ENCODE results near the gene CDC14A. TPM values are rescaled to one million over a fixed set of nuclear protein-coding genes. Genes with fewer than 3 reads are reported as not detected.
"Not testable (repeated sequence)": the region's sequence is repeated elsewhere in the genome, so short reads cannot be mapped to it uniquely, and the experiment has no call there.

CDC14A gene
- polyA plus RNA-seq, 1 of the 3 experiments (the other 2 are of a cell fraction), result 2.2 TPM

- no peaks in the 10 kb centered on the region for H3K4me1 ChIP-seq (ENCODE audit: control insufficient read depth in 1 of 2, insufficient read depth in 2 of 2, low read depth in 1 of 2, low read length in 1 of 2)
- no peak for TF ChIP-seq RAD21 (IDR thresholded peaks at IDR 0.05; ENCODE audit: low read length)
- no peak for TF ChIP-seq SIN3A (IDR thresholded peaks at IDR 0.05; ENCODE audit: borderline replicate concordance, low read depth, low read length)
- no peak for TF ChIP-seq GABPA (IDR thresholded peaks at IDR 0.05; ENCODE audit: low read depth)
- no peak for TF ChIP-seq CTCF (IDR thresholded peaks at IDR 0.05)
- TF ChIP-seq JUND (IDR thresholded peaks at IDR 0.05), result no peak
- H4K20me1 ChIP-seq (ENCODE audit: insufficient read depth), result no peaks in the 10 kb centered on the region
- no peaks in the 10 kb centered on the region for H3K9me3 ChIP-seq
- H3K9ac ChIP-seq, result no peak overlapping the region
- no peak overlapping the region for H3K4me2 ChIP-seq
- H3K36me3 ChIP-seq (replicated peaks in 1 of 2; ENCODE audit: control insufficient read depth in 1 of 2, insufficient read depth in 2 of 2, low read length in 1 of 2), result no peaks in the 10 kb centered on the region
- ChIA-PET CTCF (interaction anchor here (1.1 kb wide), 1 partner anchor 28 kb away, joined by 3 read pairs; no protein-coding TSS in a partner anchor), POLR2A (no interaction called here)
- no peaks in the 10 kb centered on the region for H3K79me2 ChIP-seq (ENCODE audit: insufficient read depth)
- DNase-seq, result no peak
- H3F3A ChIP-seq (replicated peaks; ENCODE audit: insufficient read depth), result no peaks in the 10 kb centered on the region
- no peaks in the 10 kb centered on the region for H3K9me2 ChIP-seq
- 60% methylated on average over 7 of the region's 7 CpGs for WGBS (ENCODE audit: low lambda C conversion rate)
- no peak overlapping the region for H3K27ac ChIP-seq (ENCODE audit: low read depth in 2 of 2, low read length in 1 of 2)
- H2AFZ ChIP-seq (ENCODE audit: low read depth), result no peak overlapping the region
- H3K27me3 ChIP-seq (ENCODE audit: insufficient read depth), result no peaks in the 10 kb centered on the region
- no peak overlapping the region for H3K4me3 ChIP-seq (ENCODE audit: low read depth in 2 of 2, low read length in 1 of 2)
These were observed 26.6 kb upstream of the CDC14A start for GRCh38 chr1:100325415-100326324.

GRCh38 chr1:100326325-100326670, 26.0 kb upstream of the CDC14A start:
- not testable (repeated sequence) for H3K4me2 ChIP-seq; H3K79me2 ChIP-seq (ENCODE audit: insufficient read depth); H4K20me1 ChIP-seq (ENCODE audit: insufficient read depth); H3K27me3 ChIP-seq (ENCODE audit: insufficient read depth); H3K4me3 ChIP-seq (ENCODE audit: low read depth in 2 of 2, low read length in 1 of 2); H3F3A ChIP-seq (replicated peaks; ENCODE audit: insufficient read depth); H3K9me3 ChIP-seq; H2AFZ ChIP-seq (ENCODE audit: low read depth); H3K9me2 ChIP-seq; DNase-seq; H3K9ac ChIP-seq; H3K27ac ChIP-seq (ENCODE audit: low read depth in 2 of 2, low read length in 1 of 2); H3K36me3 ChIP-seq (replicated peaks in 1 of 2; ENCODE audit: control insufficient read depth in 1 of 2, insufficient read depth in 2 of 2, low read length in 1 of 2); H3K4me1 ChIP-seq (ENCODE audit: control insufficient read depth in 1 of 2, insufficient read depth in 2 of 2, low read depth in 1 of 2, low read length in 1 of 2)
- CTCF ChIA-PET, result interaction anchor here (0.6 to 1.1 kb wide), 2 partner anchors 29 to 679 kb away, joined by 3 to 4 read pairs; no protein-coding TSS in a partner anchor
- WGBS (ENCODE audit: low lambda C conversion rate), result 79% methylated on average over 1 of the region's 1 CpG
- POLR2A ChIA-PET, result interaction anchor here (0.6 kb wide), 1 partner anchor 81 kb away, joined by 3 read pairs; no protein-coding TSS in a partner anchor

GRCh38 chr1:100328133-100328532, 24.2 kb upstream of the CDC14A start:
- no peak overlapping the region for H2AFZ ChIP-seq (ENCODE audit: low read depth)
- DNase-seq, result no peak
- TF ChIP-seq CHD2 (IDR thresholded peaks at IDR 0.05; ENCODE audit: low read length, partially characterized antibody), result no peak
- TF ChIP-seq PBX3 (IDR thresholded peaks at IDR 0.05), result no peak
- no peak for TF ChIP-seq FOXM1 (IDR thresholded peaks at IDR 0.05; ENCODE audit: low read depth)
- no peak for TF ChIP-seq USF1 (IDR thresholded peaks at IDR 0.05; ENCODE audit: borderline replicate concordance, low read depth)
- no peak for TF ChIP-seq GABPA (IDR thresholded peaks at IDR 0.05; ENCODE audit: low read depth)
- TF ChIP-seq USF2 (IDR thresholded peaks at IDR 0.05; ENCODE audit: borderline replicate concordance, low read depth, low read length), result no peak
- no peak for TF ChIP-seq TAF1 (IDR thresholded peaks at IDR 0.05; ENCODE audit: borderline replicate concordance, low read depth, low read length)
- TF ChIP-seq RAD21 (IDR thresholded peaks at IDR 0.05; ENCODE audit: low read length), result no peak
- TF ChIP-seq MAX (IDR thresholded peaks at IDR 0.05; ENCODE audit: low read depth), result no peak
- TF ChIP-seq ELF1 (IDR thresholded peaks at IDR 0.05), result no peak
- no peak for TF ChIP-seq NFIC (IDR thresholded peaks at IDR 0.05; ENCODE audit: borderline replicate concordance)
- no peak for TF ChIP-seq YY1 (IDR thresholded peaks at IDR 0.05; ENCODE audit: low read depth)
- TF ChIP-seq SIN3A (IDR thresholded peaks at IDR 0.05; ENCODE audit: borderline replicate concordance, low read depth, low read length), result no peak
- TF ChIP-seq MEF2A (IDR thresholded peaks at IDR 0.05; ENCODE audit: borderline replicate concordance, low read depth), result no peak
- H3K4me1 ChIP-seq (ENCODE audit: control insufficient read depth in 1 of 2, insufficient read depth in 2 of 2, low read depth in 1 of 2, low read length in 1 of 2), result no peaks in the 10 kb centered on the region
- H3K27me3 ChIP-seq (ENCODE audit: insufficient read depth), result no peaks in the 10 kb centered on the region
- ChIA-PET CTCF (no interaction called here), POLR2A (no interaction called here)
- H3K4me3 ChIP-seq (ENCODE audit: low read depth in 2 of 2, low read length in 1 of 2), result no peak overlapping the region
- H3K4me2 ChIP-seq, result no peak overlapping the region
- H3K36me3 ChIP-seq (replicated peaks in 1 of 2; ENCODE audit: control insufficient read depth in 1 of 2, insufficient read depth in 2 of 2, low read length in 1 of 2), result no peaks in the 10 kb centered on the region
- no peak overlapping the region for H3K27ac ChIP-seq (ENCODE audit: low read depth in 2 of 2, low read length in 1 of 2)
- H3K9me2 ChIP-seq, result no peaks in the 10 kb centered on the region
- H4K20me1 ChIP-seq (ENCODE audit: insufficient read depth), result no peaks in the 10 kb centered on the region
- no peaks in the 10 kb centered on the region for H3K79me2 ChIP-seq (ENCODE audit: insufficient read depth)
- peaks cover 3% of the 10 kb centered on the region for H3F3A ChIP-seq (replicated peaks; ENCODE audit: insufficient read depth)
- WGBS (ENCODE audit: low lambda C conversion rate), result 95% methylated on average over 1 of the region's 1 CpG
- H3K9me3 ChIP-seq, result no peaks in the 10 kb centered on the region
- H3K9ac ChIP-seq, result no peak overlapping the region

Measured in SK-N-SH (cell line).